KMS-11 (cell line): Measurements from ENCODE around the gene HTRA3.
"Not testable (repeated sequence)": the region's sequence is repeated elsewhere in the genome, so short reads cannot be mapped to it uniquely, and the experiment has no call there.

Experiments used
- H2AFZ ChIP-seq: fragments of 200-600 bp; sonication (generic); 2 replicates; pipeline ENCODE4 v1.6.1; 2016; ENCODE audit warnings: antibody characterized with exemption, mixed run types, low read depth
- H3K27ac ChIP-seq: fragments of 200-600 bp; sonication (generic); 2 replicates; pipeline ENCODE4 v1.6.1; 2016; ENCODE audit warnings: mild to moderate bottlenecking, mixed run types
- H3K27me3 ChIP-seq: fragments of 200-600 bp; sonication (generic); 2 replicates; pipeline ENCODE4 v1.6.1; 2017; ENCODE audit warnings: mild to moderate bottlenecking, low read depth, mixed run types, moderate library complexity; ENCODE audit not compliant: insufficient read depth
- H3K36me3 ChIP-seq: fragments of 200-600 bp; sonication (generic); 2 replicates; pipeline ENCODE4 v1.6.1; 2017; ENCODE audit warnings: mild to moderate bottlenecking, mixed run types; ENCODE audit not compliant: insufficient read depth
- H3K4me1 ChIP-seq: fragments of 200-600 bp; sonication (generic); 2 replicates; pipeline ENCODE4 v1.6.1; 2016; ENCODE audit warnings: mild to moderate bottlenecking, low read depth, mixed run types; ENCODE audit not compliant: poor library complexity, severe bottlenecking
- H3K4me2 ChIP-seq: fragments of 200-600 bp; sonication (generic); 2 replicates; pipeline ENCODE4 v1.7.0; 2016; ENCODE audit warnings: mild to moderate bottlenecking, mixed run types
- H3K4me3 ChIP-seq: fragments of 200-600 bp; sonication (generic); IDR thresholded peaks from 2 replicates; pipeline ENCODE4 v1.6.1; 2017; ENCODE audit warnings: low read depth, low read length, mixed read lengths; ENCODE audit not compliant: insufficient read depth
- H3K79me2 ChIP-seq: fragments of 200-600 bp; sonication (generic); 2 replicates; pipeline ENCODE4 v1.6.1; 2016; ENCODE audit warnings: low read depth, mixed run types; ENCODE audit not compliant: insufficient read depth
- H3K9ac ChIP-seq: fragments of 200-600 bp; sonication (generic); 2 replicates; pipeline ENCODE4 v1.6.1; 2016; ENCODE audit warnings: mild to moderate bottlenecking, mixed run types
- H4K20me1 ChIP-seq: fragments of 200-600 bp; sonication (generic); 2 replicates; pipeline ENCODE4 v1.6.1; 2016; ENCODE audit warnings: mild to moderate bottlenecking, mixed run types; ENCODE audit not compliant: insufficient read depth
- CTCF ChIP-seq: fragments of 200-600 bp; sonication (generic); conservative IDR thresholded peaks from 2 replicates; pipeline ENCODE4 v1.6.1; 2017; ENCODE audit warnings: low read depth, mild to moderate bottlenecking, antibody characterized with exemption, low read length, moderate library complexity, mixed read lengths

HTRA3 gene

GRCh38 chr4:8336412-8337075, 67.0 kb downstream of the HTRA3 start:
- H3K4me1 ChIP-seq: no peaks in the 10 kb centered on the region
- H3K36me3 ChIP-seq: no peaks in the 10 kb centered on the region
- no peak overlapping the region for H2AFZ ChIP-seq
- H3K27me3 ChIP-seq: no peaks in the 10 kb centered on the region
- no peaks in the 10 kb centered on the region for H4K20me1 ChIP-seq
- H3K9ac ChIP-seq: no peak overlapping the region
- H3K4me2 ChIP-seq: no peak overlapping the region
- no peak overlapping the region for H3K4me3 ChIP-seq
- no peaks in the 10 kb centered on the region for H3K79me2 ChIP-seq
- H3K27ac ChIP-seq: no peak overlapping the region
- no peak for TF ChIP-seq CTCF

DNA sequence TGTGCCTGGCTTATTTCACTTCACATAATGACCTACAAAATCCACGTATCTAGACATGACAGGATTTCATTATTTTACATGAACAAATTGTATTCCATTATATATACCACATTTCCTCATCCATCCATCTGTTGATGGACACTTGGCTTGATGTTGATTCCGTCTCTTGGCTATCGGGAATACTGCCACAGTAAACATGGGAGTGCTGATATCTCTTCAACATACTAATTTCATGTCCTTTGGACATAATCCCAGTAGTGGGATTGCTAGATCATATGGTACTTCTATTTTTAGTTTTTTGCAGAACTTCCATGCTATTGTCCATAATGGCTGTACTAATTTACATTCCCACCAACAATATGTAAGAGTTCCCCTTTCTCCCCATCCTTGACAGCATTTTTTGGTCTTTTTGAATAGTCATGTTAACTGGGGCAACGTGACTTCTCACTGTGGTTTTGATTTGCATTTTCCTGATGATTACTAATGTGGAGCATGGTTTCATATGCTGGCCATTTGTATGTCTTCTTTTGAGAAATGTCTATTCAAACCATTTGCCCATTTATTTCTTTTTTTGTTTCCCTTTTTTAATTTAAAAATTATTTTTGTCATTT, 68.9 kb downstream of the HTRA3 start:
- no peak overlapping the region for H3K4me3 ChIP-seq
- H3K4me1 ChIP-seq: no peaks in the 10 kb centered on the region
- no peaks in the 10 kb centered on the region for H3K36me3 ChIP-seq
- TF ChIP-seq CTCF: no peak
- H3K9ac ChIP-seq: no peak overlapping the region
- no peak overlapping the region for H3K27ac ChIP-seq
- no peaks in the 10 kb centered on the region; the same call in 1 of the 2 replicates for H3K27me3 ChIP-seq
- H4K20me1 ChIP-seq: no peaks in the 10 kb centered on the region
- no peak overlapping the region for H3K4me2 ChIP-seq
- H2AFZ ChIP-seq: no peak overlapping the region
- H3K79me2 ChIP-seq: no peaks in the 10 kb centered on the region

GRCh38 chr4:8340781-8341241, 71.3 kb downstream of the HTRA3 start:
- no peak overlapping the region for H3K9ac ChIP-seq
- no peaks in the 10 kb centered on the region for H4K20me1 ChIP-seq
- H3K4me3 ChIP-seq: no peak overlapping the region
- H3K4me2 ChIP-seq: no peak overlapping the region
- H2AFZ ChIP-seq: no peak overlapping the region
- no peaks in the 10 kb centered on the region for H3K36me3 ChIP-seq
- H3K79me2 ChIP-seq: no peaks in the 10 kb centered on the region
- no peaks in the 10 kb centered on the region for H3K4me1 ChIP-seq
- TF ChIP-seq CTCF: no peak
- no peaks in the 10 kb centered on the region; the same call in 1 of the 2 replicates for H3K27me3 ChIP-seq
- H3K27ac ChIP-seq: no peak overlapping the region

GRCh38 chr4:8341281-8341680, 71.7 kb downstream of the HTRA3 start:
- not testable (repeated sequence) for H3K27ac ChIP-seq, H4K20me1 ChIP-seq, H3K4me1 ChIP-seq, H3K27me3 ChIP-seq, H3K79me2 ChIP-seq, H3K4me3 ChIP-seq, H3K36me3 ChIP-seq, H3K9ac ChIP-seq, H2AFZ ChIP-seq, H3K4me2 ChIP-seq

DNA sequence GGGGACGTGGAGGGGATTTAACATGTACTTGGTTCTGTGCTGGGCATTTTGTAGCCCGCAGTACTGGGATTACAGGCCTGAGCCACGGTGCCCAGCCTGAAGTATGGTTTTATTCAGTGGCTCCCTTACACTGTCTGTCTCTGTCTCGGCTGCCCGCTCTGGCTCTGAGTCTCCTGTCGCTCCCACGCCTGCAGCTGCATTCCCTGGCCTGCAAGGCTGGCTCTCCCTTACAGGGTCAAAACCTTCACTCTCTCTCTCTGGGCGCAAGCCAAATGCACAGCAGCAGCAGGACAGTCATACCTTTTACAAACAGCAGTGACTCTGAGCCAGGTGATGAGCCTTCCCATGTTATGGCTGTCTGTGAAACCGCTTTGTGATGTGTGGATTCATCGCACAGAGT, 72.1 kb downstream of the HTRA3 start:
- Histone ChIP-seq H3K4me3 (no peak overlapping the region), H3K9ac (no peak overlapping the region), H3K79me2 (no peaks in the 10 kb centered on the region), H3K36me3 (no peaks in the 10 kb centered on the region), H2AFZ (no peak overlapping the region), H3K27me3 (no peaks in the 10 kb centered on the region; the same call in 1 of the 2 replicates), H4K20me1 (no peaks in the 10 kb centered on the region), H3K4me2 (no peak overlapping the region), H3K27ac (no peak overlapping the region), H3K4me1 (no peaks in the 10 kb centered on the region)
- no peak for TF ChIP-seq CTCF
